Spleen (tissue), 7 donors: ENCODE results near the gene CSNK1D.

Source experiments
- POLR2A ChIP-seq, 3 donors: fragments of 450-650 bp; IDR thresholded peaks; one replicate each; pipeline ENCODE4 v1.5.1; 2017; ENCODE audit warnings: antibody characterized with exemption in 3 of 3, mild to moderate bottlenecking in 1 of 3
- POLR2AphosphoS5 ChIP-seq, 3 donors: sonication (generic); formaldehyde crosslinking; IDR thresholded peaks; one replicate each; pipeline ENCODE4 v1.5.1; 2017; ENCODE audit warnings: antibody characterized with exemption in 3 of 3
- TF ChIP-seq, protein P1 (sequence below), 11 experiments: fragments of 200-600 bp in 7 of 11; fragments of 450-650 bp in 4 of 11; sonication (generic) in 4 of 11; IDR thresholded peaks in 8 of 11; conservative IDR thresholded peaks in 3 of 11; 1 replicate in 7 of 11; 2 replicates in 4 of 11; pipeline versions ENCODE4 v1.4.0 to v1.8.0; 2016 to 2021; ENCODE audit warnings: antibody characterized with exemption in 11 of 11, inconsistent platforms in 4 of 11, mild to moderate bottlenecking in 1 of 11
- donor health status: DM: no; HTN: no; CAD: no; lungs with moderate emphysema.
- donor health status: DM: no; HTN: no; CAD: no.
- donor health status: DM: no; HTN: no; CAD: no.

DNA sequence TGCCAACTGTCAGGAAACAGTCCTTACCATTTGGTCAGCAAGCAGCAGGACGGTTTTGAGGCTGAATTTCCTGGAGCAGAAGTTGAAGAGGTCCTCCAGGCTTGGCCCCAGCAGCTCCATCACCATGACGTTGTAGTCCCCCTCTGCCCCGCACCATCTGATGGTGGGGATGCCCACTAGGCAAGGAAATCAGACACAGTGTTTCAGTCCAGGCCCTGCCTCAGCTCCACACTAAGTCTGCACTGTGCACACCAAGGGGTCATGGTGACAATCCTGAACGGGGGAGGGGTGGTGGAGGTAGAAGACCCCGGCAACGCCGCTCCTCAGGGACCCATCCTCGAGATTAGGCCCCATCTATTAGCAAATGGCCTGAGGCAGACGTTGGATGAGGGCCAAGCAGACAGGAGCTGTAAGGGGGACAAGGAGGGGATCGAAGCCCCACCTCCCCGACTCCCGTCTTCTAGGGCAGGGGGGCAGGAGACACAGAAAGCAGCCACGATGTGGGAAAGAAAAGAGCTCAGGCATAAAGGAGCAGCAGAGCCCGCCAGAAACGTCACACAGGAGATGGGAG is 18.0 kb downstream of the CSNK1D start:
- TF ChIP-seq POLR2A (IDR thresholded peaks at IDR 0.05) (no peak), POLR2AphosphoS5 (IDR thresholded peaks at IDR 0.05) (peak; percentile 4 to 37 (median 37))
- TF ChIP-seq, protein P1, sequence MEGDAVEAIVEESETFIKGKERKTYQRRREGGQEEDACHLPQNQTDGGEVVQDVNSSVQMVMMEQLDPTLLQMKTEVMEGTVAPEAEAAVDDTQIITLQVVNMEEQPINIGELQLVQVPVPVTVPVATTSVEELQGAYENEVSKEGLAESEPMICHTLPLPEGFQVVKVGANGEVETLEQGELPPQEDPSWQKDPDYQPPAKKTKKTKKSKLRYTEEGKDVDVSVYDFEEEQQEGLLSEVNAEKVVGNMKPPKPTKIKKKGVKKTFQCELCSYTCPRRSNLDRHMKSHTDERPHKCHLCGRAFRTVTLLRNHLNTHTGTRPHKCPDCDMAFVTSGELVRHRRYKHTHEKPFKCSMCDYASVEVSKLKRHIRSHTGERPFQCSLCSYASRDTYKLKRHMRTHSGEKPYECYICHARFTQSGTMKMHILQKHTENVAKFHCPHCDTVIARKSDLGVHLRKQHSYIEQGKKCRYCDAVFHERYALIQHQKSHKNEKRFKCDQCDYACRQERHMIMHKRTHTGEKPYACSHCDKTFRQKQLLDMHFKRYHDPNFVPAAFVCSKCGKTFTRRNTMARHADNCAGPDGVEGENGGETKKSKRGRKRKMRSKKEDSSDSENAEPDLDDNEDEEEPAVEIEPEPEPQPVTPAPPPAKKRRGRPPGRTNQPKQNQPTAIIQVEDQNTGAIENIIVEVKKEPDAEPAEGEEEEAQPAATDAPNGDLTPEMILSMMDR (IDR thresholded peaks at IDR 0.05 in 8 of 11, conservative IDR thresholded peaks at IDR 0.05 in 3 of 11): no peak
